GM19240 (cell line): ENCODE data around the gene TRIOBP.

Source experiments
- DNase-seq: peaks from one replicate; pipeline ENCODE4 v3.0.0; 2011; ENCODE audit warnings: low spot score; ENCODE audit not compliant: insufficient read length

TRIOBP gene

DNA sequence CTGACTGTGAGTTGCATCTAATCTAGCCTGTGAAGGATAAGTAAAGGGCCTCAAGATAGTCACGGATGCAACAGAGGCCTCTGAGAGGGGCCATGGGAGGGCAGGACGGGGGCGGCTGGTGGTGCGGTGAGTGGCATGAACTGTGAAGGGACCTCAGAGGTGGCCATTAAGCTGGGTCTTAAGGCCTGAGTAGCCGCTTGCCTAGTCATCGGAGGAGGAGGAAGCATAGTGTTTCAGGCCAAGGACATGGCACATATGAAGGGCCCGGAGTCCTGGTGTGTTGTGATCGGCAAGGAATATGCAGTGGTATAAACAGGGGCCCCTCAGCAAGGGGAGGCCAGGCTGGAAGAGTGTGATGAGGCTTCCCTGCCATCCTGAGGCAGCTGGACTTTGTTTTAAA lies 51.8 kb downstream of the TRIOBP start:
- no peak for DNase-seq

DNA sequence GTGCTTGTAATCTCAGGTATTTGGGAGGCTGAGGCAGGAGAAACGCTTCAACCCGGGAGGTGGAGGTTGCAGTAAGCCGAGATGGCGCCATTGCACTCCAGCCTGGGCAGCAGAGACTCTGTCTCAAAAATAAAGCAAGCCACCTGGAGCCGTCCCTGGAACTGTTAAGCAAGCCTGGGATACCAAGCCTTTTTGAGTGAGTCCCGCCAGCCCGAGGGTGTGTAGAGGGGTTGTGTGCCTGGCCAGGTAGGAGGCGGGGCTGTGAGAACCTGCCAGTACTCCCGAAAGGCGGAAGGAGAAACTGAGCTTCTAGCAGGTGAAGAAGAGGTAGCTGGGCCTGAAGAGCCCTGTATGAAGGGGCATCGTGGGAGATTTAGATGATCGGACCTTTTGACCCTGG lies 52.4 kb downstream of the TRIOBP start:
- no peak for DNase-seq

GRCh38 chr22:37749831-37750595 lies 53.2 kb downstream of the TRIOBP start:
- no peak for DNase-seq

GRCh38 chr22:37750596-37751162 lies 53.8 kb downstream of the TRIOBP start:
- no peak for DNase-seq

DNA sequence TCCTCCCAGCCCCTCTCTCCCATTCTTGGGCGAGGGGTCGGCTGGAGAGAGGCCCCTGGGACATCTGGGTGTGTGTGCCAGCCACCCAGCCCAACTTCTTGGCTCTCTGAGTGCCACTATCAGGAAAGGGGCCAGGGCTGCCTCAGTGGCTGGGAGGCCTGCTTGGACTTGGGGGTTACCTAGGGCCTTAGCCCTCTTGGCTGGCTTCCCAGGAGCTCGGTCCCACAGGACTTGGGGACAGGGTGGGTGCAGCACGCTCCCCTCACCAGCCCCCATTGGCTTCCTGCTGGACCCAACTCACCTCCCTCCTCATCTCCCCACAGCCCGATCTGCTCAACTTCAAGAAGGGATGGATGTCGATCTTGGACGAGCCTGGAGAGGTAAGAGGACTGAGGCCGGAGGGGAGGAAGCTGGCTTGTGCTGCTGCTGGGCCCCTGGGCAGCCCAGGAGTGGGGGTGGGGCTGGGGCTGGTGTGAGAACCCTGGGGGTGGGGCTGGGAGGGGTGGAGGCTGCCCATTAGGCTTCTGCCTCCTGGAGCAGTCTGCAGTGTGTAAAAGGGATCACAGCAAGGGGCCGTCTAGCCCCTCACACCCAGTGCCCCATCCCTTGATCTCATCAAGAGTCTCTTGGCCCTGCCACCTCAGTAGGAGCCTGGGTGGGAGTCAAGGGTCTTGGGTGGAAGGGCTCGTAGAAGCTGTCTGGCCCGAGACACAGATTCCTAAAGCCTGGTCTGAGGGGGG lies 54.8 kb downstream of the TRIOBP start:
- DNase-seq, result no peak

- DNase-seq, result no peak
Measured at GRCh38 chr22:37752189-37753087, 55.6 kb downstream of the TRIOBP start.

GRCh38 chr22:37753746-37754145 lies 56.9 kb downstream of the TRIOBP start:
- no peak for DNase-seq

GRCh38 chr22:37757663-37758062 lies 60.8 kb downstream of the TRIOBP start:
- no peak for DNase-seq

- no peak for DNase-seq
Measured at GRCh38 chr22:37758694-37759093, 61.8 kb downstream of the TRIOBP start.

DNA sequence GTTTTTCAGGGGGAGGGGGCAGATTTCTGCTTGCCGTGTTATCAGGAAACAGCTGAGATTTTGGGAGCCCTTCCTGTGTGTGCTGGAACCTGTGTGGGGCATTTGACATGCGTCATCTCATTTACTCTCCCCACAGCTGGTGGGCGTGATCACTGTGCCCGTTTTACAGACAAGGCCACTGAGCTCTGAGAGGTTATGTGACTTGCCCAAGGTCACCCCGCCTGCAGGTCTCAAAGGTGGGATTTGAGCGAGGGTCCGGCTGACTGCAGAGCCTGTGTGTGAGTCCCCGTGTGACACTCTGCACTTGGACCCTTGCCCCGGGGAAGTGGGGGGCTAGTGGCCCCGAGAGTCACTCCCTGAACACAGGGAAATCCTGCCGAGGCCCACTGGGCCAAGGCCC lies 62.4 kb downstream of the TRIOBP start:
- no peak for DNase-seq

DNA sequence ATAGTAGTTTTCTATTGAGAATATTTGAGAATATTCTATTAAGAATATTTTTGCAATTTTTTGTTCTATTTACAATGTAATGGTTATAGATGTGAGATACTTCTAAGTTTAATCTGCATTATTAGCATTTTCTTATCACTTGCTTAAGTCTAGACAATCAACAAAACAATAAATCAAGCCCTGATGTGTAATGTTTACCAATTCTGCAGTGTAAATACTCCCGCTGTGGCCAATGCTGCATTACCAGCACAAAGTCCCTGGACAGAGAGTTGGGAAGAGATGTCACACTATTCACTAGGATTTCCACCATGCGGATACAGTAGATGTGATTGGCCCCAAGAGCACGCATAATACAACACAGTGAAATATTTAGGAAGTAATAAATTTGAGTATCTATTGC lies 63.3 kb downstream of the TRIOBP start:
- DNase-seq, result no peak

GRCh38 chr22:37762389-37762836 lies 65.6 kb downstream of the TRIOBP start:
- no peak for DNase-seq

GRCh38 chr22:37763012-37763411 lies 66.2 kb downstream of the TRIOBP start:
- no peak for DNase-seq

DNA sequence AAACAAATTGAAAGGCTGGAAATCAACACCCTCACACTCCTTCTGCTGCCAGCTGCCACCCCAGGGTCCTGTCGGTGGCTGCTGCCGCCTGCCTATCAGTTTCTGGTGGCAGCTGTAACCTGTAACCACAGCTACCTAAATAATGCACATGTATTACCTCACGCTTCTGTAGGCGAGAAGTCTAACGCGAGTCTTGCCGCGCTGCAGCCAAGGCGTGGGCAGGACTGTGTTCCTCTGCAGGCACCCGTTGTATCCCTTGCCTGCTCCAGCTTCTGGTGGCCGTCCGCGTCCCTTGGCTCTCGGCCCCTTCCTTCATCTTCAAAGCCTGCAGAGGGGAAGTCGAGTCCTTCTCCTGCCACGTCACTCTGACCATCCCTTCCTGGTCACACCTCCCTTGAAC lies 66.8 kb downstream of the TRIOBP start:
- no peak for DNase-seq

GRCh38 chr22:37764622-37765021 lies 67.8 kb downstream of the TRIOBP start:
- DNase-seq, result no peak

DNA sequence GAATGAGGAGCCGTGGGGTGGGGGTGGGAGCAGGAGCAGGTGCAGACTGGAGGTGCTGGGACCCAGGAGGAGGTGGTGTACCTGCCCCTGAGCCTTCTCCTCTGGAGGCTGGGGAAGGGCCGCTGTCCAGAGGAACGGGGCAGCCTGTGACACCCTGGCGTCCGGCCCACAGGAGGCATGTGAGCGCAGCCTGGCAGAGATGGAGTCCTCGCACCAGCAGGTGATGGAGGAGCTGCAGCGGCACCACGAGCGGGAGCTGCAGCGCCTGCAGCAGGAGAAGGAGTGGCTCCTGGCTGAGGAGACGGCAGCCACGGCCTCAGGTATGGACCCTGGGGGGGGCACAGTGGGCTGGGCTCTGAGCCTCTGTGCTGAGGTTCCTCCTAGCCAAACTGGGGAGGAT lies 68.7 kb downstream of the TRIOBP start:
- DNase-seq, result no peak

GRCh38 chr22:37765953-37766576 lies 69.2 kb downstream of the TRIOBP start:
- DNase-seq, result no peak

GRCh38 chr22:37768273-37768672 lies 71.4 kb downstream of the TRIOBP start:
- no peak for DNase-seq

- DNase-seq, result no peak
Measured at GRCh38 chr22:37769056-37769455, 72.2 kb downstream of the TRIOBP start.

DNA sequence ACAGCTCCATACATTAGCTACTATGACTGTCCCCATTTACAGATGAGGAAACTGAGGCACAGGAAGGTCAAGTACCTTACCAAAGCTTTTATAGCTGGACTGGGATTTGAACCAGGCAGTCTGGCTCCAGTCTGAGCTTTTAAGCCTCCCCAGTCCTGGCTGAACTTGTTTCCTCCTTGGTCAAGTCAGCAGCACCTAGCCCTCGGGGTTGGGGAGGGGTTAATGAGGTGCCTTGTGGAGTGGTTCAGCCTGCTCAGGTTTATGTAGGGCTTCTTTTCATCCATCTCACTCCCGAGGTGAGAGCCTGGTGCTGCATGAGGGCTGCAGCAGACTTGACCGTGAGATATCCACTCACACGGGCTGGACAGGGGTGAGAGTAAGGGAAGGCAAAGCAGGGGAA lies 74.2 kb downstream of the TRIOBP start:
- no peak for DNase-seq
